ENCODE data around the gene CCNH. TPM values are rescaled to one million over a fixed set of nuclear protein-coding genes. Genes with fewer than 3 reads are reported as not detected.

The CCNH gene
- total and polyA plus RNA-seq, 2 experiments from 2014 or later: 74.4 to 80.2 TPM

- Histone ChIP-seq H3K79me2 (replicated peaks; ENCODE audit: insufficient read depth) (no peaks in the 10 kb centered on the region), H3K36me3 (ENCODE audit: insufficient read depth) (peaks cover 43% of the 10 kb centered on the region; the same call in 1 of the 2 replicates), H4K20me1 (replicated peaks; ENCODE audit: insufficient read depth) (no peaks in the 10 kb centered on the region), H3K4me1 (ENCODE audit: insufficient read depth) (no peaks in the 10 kb centered on the region), H3K27ac (ENCODE audit: low read depth) (no peak overlapping the region), H3K9me2 (ENCODE audit: insufficient read depth) (no peaks in the 10 kb centered on the region), H3K27me3 (ENCODE audit: insufficient read depth) (no peaks in the 10 kb centered on the region), H3F3A (replicated peaks; ENCODE audit: low read depth) (no peaks in the 10 kb centered on the region), H2AFZ (no peak overlapping the region), H3K4me2 (no peak overlapping the region), H3K4me3 (no peak overlapping the region)
- no peak overlapping the region for H3K27ac Mint-ChIP-seq
- TF ChIP-seq, protein P1, sequence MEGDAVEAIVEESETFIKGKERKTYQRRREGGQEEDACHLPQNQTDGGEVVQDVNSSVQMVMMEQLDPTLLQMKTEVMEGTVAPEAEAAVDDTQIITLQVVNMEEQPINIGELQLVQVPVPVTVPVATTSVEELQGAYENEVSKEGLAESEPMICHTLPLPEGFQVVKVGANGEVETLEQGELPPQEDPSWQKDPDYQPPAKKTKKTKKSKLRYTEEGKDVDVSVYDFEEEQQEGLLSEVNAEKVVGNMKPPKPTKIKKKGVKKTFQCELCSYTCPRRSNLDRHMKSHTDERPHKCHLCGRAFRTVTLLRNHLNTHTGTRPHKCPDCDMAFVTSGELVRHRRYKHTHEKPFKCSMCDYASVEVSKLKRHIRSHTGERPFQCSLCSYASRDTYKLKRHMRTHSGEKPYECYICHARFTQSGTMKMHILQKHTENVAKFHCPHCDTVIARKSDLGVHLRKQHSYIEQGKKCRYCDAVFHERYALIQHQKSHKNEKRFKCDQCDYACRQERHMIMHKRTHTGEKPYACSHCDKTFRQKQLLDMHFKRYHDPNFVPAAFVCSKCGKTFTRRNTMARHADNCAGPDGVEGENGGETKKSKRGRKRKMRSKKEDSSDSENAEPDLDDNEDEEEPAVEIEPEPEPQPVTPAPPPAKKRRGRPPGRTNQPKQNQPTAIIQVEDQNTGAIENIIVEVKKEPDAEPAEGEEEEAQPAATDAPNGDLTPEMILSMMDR (conservative IDR thresholded peaks at IDR 0.05; ENCODE audit: low read depth in 2 of 2): peak in 1 of 2 experiments; percentile 79; a peak in 3 of 4 replicates
- TF ChIP-seq JUNB (IDR thresholded peaks at IDR 0.05; ENCODE audit: unreplicated experiment): no peak
- H3K9me3 Mint-ChIP-seq: peaks cover 2% of the 10 kb centered on the region; the same call in 1 of the 3 replicates
- H3K4me1 Mint-ChIP-seq: no peaks in the 10 kb centered on the region
- H3K4me3 Mint-ChIP-seq: no peak overlapping the region
- peaks cover 86% of the 10 kb centered on the region for H3K36me3 Mint-ChIP-seq (ENCODE audit: low read depth)
- DNase-seq (ENCODE audit: low spot score) (peak; percentile 55), ATAC-seq (peak; percentile 26; the same call in 1 of the 3 replicates)
- H3K27me3 Mint-ChIP-seq (ENCODE audit: insufficient read depth, low read depth, poor library complexity): no peaks in the 10 kb centered on the region
Observed at GRCh38 chr5:87400305-87400899, 12.3 kb downstream of the CCNH start.

- H3K4me3 Mint-ChIP-seq: no peak overlapping the region
- H3K27ac ChIP-seq (ENCODE audit: low read depth): no peak overlapping the region
- peaks cover 2% of the 10 kb centered on the region; the same call in 1 of the 3 replicates for H3K9me3 Mint-ChIP-seq
- DNase-seq (ENCODE audit: low spot score): no peak
- H3K27ac Mint-ChIP-seq: no peak overlapping the region
- no peaks in the 10 kb centered on the region for H3K79me2 ChIP-seq (replicated peaks; ENCODE audit: insufficient read depth)
- peaks cover 49% of the 10 kb centered on the region; the same call in 1 of the 2 replicates for H3K36me3 ChIP-seq (ENCODE audit: insufficient read depth)
- H3K27me3 ChIP-seq (ENCODE audit: insufficient read depth): no peaks in the 10 kb centered on the region
- no peaks in the 10 kb centered on the region for H3K4me1 ChIP-seq (ENCODE audit: insufficient read depth)
- no peaks in the 10 kb centered on the region for H3K27me3 Mint-ChIP-seq (ENCODE audit: insufficient read depth, low read depth, poor library complexity)
- no peak for TF ChIP-seq STAT1 (IDR thresholded peaks at IDR 0.05; ENCODE audit: unreplicated experiment)
- no peak for TF ChIP-seq EZH2phosphoT487 (IDR thresholded peaks at IDR 0.05; ENCODE audit: unreplicated experiment)
- TF ChIP-seq REST (IDR thresholded peaks at IDR 0.05; ENCODE audit: unreplicated experiment): no peak
- no peak for TF ChIP-seq CREB1 (CRISPR knock-in tag; IDR thresholded peaks at IDR 0.05; ENCODE audit: low read depth)
- H3K4me2 ChIP-seq: no peak overlapping the region
- H3K9me2 ChIP-seq (ENCODE audit: insufficient read depth): no peaks in the 10 kb centered on the region
- no peaks in the 10 kb centered on the region for H4K20me1 ChIP-seq (replicated peaks; ENCODE audit: insufficient read depth)
- ATAC-seq: no peak
- H3K4me1 Mint-ChIP-seq: no peaks in the 10 kb centered on the region
- H2AFZ ChIP-seq: no peak overlapping the region
- no peak overlapping the region for H3K4me3 ChIP-seq
- no peaks in the 10 kb centered on the region for H3F3A ChIP-seq (replicated peaks; ENCODE audit: low read depth)
- peaks cover 92% of the 10 kb centered on the region for H3K36me3 Mint-ChIP-seq (ENCODE audit: low read depth)
Observed at GRCh38 chr5:87399720-87400119, 13.0 kb downstream of the CCNH start.

Data from GM23338 (cell line).